Fibroblast of skin of right quadriceps (primary cell): Measurements from ENCODE around the gene KIF11.
"Not testable (repeated sequence)": the region's sequence is repeated elsewhere in the genome, so short reads cannot be mapped to it uniquely, and the experiment has no call there.

Source experiments
- DNase-seq: peaks from one replicate; pipeline ENCODE4 v3.0.0-alpha.2; 2013

KIF11 gene

GRCh38 chr10:92592761-92593618 is at the start of gene KIF11:
Gene KIF11, plus strand, starts transcription at chr10:92593130. Its CDS starts 246 bp downstream, at chr10:92593376.
- peak; percentile 97 for DNase-seq

DNA sequence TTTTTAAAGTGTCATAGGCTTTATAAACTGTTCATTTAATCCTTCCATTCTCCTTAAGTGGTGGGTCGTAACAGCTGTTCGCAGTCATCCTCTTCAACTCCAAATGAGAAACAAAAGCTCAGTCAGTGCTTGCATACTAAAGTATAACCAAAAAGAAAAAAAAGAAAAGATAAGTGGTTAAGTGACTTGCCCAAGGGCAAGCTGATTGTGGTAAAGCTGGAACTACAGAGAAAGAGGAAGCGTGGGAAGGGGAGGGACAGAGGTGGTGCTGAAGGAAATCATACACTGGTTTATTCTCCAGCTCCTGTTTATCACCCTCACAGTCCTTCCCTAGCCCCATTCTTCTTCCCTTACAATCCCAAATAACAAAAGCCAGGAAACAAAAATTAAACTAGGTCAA is 48.6 kb upstream of the KIF11 start:
- DNase-seq, result no peak

GRCh38 chr10:92545556-92545955 is 47.4 kb upstream of the KIF11 start:
- no peak for DNase-seq

DNA sequence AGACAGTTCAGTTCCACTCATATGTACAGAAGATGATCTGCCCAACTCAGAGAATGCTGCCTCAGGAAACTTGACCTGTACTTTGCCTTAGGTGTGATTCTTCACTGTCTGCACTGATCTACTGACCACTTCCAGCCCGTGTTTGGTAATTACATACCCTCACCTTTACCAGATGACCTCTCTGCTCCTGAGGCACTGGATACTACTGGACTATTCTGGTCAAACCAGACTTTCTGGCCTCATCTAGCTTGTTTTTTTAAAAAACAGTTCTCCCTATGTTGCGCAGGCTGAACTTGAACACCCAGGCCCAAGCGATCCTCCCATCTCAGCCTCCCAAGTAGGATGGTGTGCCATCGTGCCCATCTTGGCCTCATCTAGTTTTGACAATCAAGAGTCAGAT is 45.3 kb upstream of the KIF11 start:
- no peak for DNase-seq

GRCh38 chr10:92550924-92551323 is 42.0 kb upstream of the KIF11 start:
- no peak for DNase-seq

- DNase-seq, result no peak
These were observed 40.6 kb upstream of the KIF11 start for GRCh38 chr10:92552310-92552709.

DNA sequence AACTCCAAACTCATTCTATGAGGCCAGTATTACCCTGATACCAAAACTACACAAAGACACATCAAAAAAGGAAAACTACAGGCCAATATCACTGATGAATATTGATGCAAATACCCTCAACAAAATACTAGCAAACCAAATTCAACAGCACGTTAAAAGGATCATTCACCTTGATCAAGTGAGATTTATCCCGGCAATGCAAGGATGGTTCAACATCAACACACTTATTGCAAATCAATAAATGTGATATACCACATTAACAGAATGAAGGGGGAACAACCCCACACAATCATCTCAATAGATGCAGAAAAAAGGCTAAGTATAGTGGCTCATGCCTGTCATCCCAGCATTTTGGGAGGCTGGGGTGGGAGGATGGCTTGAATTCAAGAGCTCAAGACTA is 39.0 kb upstream of the KIF11 start:
- no peak for DNase-seq

DNA sequence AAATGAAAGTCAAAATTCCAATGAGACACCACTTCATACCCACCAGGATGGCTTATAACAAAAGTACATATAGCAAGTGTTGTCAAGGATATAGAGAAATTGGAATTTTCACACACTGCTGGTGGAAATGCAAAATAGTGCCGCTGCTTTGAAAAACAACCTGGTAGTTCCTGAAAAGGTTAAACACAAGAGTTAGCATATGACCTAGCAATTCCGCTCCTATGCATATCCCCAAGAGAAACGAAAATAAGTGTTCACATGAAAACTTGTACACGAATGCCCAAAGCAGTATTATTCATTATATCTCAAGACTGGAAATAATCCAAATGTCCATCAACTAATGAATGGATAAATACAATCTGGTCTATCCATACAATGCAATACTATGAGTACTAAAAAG is 33.9 kb upstream of the KIF11 start:
- DNase-seq, result no peak

DNA sequence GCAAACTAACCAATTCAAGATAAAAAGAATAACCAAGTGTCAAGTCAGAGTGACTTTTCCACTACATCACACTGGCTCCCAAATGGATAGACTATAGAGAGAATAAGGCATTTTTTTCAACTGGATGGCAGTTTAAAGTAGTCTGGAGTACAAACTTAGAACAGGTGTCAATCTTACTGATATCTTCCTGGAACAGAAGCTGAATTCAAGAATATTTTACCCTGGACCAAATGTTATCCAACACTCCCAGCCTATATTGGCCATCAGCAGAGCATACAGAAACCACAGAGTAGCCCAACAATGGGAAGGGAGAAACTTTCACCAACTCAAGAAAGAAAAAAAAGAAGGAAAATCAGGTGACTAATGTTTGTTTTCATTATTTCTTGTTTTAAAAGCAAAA is 30.5 kb upstream of the KIF11 start:
- no peak for DNase-seq

DNA sequence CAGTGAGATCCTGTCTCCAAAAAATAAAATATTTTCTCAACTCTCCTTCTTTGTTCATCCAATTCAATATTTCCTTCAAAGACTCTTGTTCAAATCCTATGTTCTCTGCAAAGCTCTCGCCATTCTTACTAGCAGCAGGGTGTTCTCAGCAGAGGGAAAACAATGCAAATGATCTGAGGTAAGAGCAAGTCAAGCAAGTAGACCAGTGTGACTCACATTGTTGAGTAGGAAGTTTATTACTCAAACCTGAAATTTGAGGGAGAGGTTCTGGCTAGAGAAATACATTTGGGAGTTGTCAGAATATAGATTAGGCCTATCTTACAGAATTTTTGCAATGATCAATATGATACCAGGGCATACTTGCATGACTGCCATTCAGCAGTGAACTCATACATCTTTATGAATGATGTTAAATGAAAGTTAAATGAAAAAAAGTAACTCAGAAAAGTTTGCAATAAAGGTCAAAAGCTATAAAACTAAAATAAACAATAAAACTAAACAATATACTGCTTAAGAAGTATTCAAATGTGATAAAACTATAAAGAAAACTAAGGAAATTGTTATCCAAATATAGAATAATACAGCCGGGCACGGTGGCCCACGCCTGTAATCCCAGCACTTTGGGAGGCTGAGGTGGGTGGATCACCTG is 24.9 kb upstream of the KIF11 start:
- peak; percentile 55 for DNase-seq

GRCh38 chr10:92569071-92569470 is 23.9 kb upstream of the KIF11 start:
- no peak for DNase-seq

- not testable (repeated sequence) for DNase-seq
These were observed 23.3 kb upstream of the KIF11 start for GRCh38 chr10:92569663-92570062.

- DNase-seq, result peak; percentile 26
These were observed 21.3 kb upstream of the KIF11 start for GRCh38 chr10:92571649-92572048.

- DNase-seq, result no peak
These were observed 20.4 kb upstream of the KIF11 start for GRCh38 chr10:92572362-92573090.

GRCh38 chr10:92573091-92573797 is 19.7 kb upstream of the KIF11 start:
- DNase-seq, result peak; percentile 42

- DNase-seq, result peak; percentile 85
These were observed 19.0 kb upstream of the KIF11 start, which contains the start of gene IDE for GRCh38 chr10:92573798-92574547. Gene IDE, minus strand, starts transcription at chr10:92574093. Its CDS starts 74 bp downstream, at chr10:92574019.

GRCh38 chr10:92574548-92575261 is 18.2 kb upstream of the KIF11 start:
- peak; percentile 57 for DNase-seq

GRCh38 chr10:92575961-92576360 is 17.0 kb upstream of the KIF11 start:
- DNase-seq, result peak; percentile 69

DNA sequence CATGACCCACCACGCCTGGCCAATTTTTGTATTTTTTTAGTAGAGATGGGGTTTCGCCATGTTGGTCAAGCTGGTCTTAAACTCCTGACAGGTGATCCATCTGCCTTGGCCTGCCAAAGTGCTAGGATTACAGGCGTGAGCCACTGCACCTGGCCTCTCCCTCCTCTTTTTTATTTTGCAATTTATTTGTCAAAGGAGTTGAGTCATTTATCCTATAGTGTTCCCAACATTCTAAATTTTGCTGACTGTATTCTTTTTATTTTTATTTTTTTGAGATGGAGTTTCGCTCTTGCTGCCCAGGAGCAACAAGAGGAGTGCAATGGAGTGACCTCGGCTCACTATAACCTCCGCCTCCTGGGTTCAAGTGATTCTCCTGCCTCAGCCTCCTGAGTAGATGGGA is 10.6 kb upstream of the KIF11 start:
- not testable (repeated sequence) for DNase-seq

DNA sequence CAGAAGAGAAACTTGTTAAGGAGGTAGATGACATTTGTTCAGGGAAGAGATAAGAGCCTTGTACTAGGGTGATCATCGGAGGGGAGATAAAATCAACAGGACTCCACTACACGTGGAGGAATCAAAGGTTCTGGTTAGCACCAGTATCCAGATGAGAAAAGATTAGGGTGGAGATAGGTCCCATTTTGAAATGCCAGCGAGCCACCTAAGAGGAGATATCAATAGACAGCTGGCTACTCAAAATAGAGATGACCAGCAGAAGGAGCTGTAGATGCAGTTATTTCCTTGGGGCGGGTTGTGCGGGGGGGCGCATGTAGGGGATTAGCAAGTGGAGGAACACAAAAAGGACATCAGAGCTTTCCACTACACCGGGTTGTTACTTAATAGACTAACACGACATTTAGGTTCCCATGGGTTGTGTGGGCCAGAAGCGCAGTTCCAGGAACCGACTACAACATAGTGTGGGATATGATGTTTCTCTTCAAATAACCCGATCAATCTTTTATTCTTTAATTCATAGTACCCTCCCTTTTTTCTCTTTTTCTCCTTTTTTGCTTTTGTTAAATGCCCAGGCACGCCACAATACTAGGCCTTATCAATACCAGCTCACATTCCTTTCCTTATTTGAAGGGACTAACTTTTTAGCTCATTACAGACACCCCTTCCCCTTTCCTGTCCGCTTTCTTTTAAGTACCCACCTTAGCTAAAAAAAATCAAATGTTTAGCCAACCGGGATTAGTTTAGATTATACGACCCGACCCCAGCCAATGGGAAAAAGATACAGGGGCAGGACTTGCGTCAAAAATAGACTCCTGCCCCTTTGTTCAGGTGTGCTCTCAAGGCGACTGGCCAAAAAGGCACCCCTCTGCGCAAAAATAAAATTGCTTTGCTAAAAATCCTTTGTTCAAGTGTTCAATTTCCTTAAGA is 2.0 kb upstream of the KIF11 start:
- peak; percentile 52 for DNase-seq
